Transverse colon (tissue), 1 donor: ENCODE results near the gene ACTN1.

ENCODE experiments used
- EP300 ChIP-seq: sonication (generic); formaldehyde crosslinking; IDR thresholded peaks from one replicate; pipeline ENCODE4 v1.6.1; 2017; ENCODE audit warnings: antibody characterized with exemption, low read depth
- POLR2A ChIP-seq: fragments of 450-650 bp; IDR thresholded peaks from one replicate; pipeline ENCODE4 v1.6.1; 2016; ENCODE audit warnings: antibody characterized with exemption, mild to moderate bottlenecking, moderate library complexity

GRCh38 chr14:68961361-68961760, 17.7 kb downstream of the ACTN1 start:
- no peak for TF ChIP-seq POLR2A
- TF ChIP-seq EP300 = no peak
